GM12878 (cell line): ENCODE data around the gene PHF20. TPM values are rescaled to one million over a fixed set of nuclear protein-coding genes. Genes with fewer than 3 reads are reported as not detected.
A peak's percentile ranks its signal among the peaks of the same experiment; 100 is the strongest.

Experiments used
- CBFB ChIP-seq: IDR thresholded peaks from 2 replicates; pipeline ENCODE4 v1.6.1; 2016; ENCODE audit warnings: antibody characterized with exemption, low read depth
- CREM ChIP-seq: IDR thresholded peaks from 2 replicates; pipeline ENCODE4 v1.6.1; 2014; ENCODE audit warnings: antibody characterized with exemption, low read depth
- CUX1 ChIP-seq: IDR thresholded peaks from 2 replicates; pipeline ENCODE4 v1.6.1; 2012; ENCODE audit warnings: improper control_type of control experiment, low read depth, low read length; ENCODE audit not compliant: insufficient replicate concordance
- DPF2 ChIP-seq: fragments of 450-650 bp; IDR thresholded peaks from 2 replicates; pipeline ENCODE4 v1.6.1; 2017; ENCODE audit warnings: mild to moderate bottlenecking
- ETV6 ChIP-seq, 2 experiments: fragments of 450-650 bp in 1 of 2; IDR thresholded peaks in 1 of 2; conservative IDR thresholded peaks in 1 of 2; 2 replicates each; pipeline ENCODE4 v1.6.1; 2014; ENCODE audit warnings: antibody characterized with exemption in 1 of 2, borderline replicate concordance in 1 of 2, low read depth in 1 of 2, mild to moderate bottlenecking in 1 of 2, moderate library complexity in 1 of 2
- IKZF1 ChIP-seq: fragments of 450-650 bp; conservative IDR thresholded peaks from 2 replicates; pipeline ENCODE4 v1.6.1; 2017; ENCODE audit warnings: antibody characterized with exemption, mild to moderate bottlenecking
- IRF4 ChIP-seq: IDR thresholded peaks from 2 replicates; pipeline ENCODE4 v1.6.1; 2011; ENCODE audit warnings: low read depth, low read length
- JUND ChIP-seq: IDR thresholded peaks from 2 replicates; pipeline ENCODE4 v1.6.1; 2012; ENCODE audit warnings: low read depth, mild to moderate bottlenecking, low read length, improper control_type of control experiment, moderate library complexity
- MLLT1 ChIP-seq: fragments of 450-650 bp; IDR thresholded peaks from 2 replicates; pipeline ENCODE4 v1.6.1; 2016; ENCODE audit warnings: mild to moderate bottlenecking
- NFIC ChIP-seq: IDR thresholded peaks from 2 replicates; pipeline ENCODE4 v1.6.1; 2012; ENCODE audit warnings: low read depth, mild to moderate bottlenecking, inconsistent platforms, low read length, moderate library complexity
- PAX5 ChIP-seq: IDR thresholded peaks from 2 replicates; pipeline ENCODE4 v1.6.1; 2011; ENCODE audit warnings: low read depth, low read length, borderline replicate concordance
- RUNX3 ChIP-seq: IDR thresholded peaks from 2 replicates; pipeline ENCODE4 v1.6.1; 2012; ENCODE audit warnings: low read length, inconsistent platforms
- SREBF1 ChIP-seq: IDR thresholded peaks from 2 replicates; pipeline ENCODE4 v1.6.1; 2012; ENCODE audit warnings: mild to moderate bottlenecking, low read length
- STAT3 ChIP-seq: IDR thresholded peaks from 2 replicates; pipeline ENCODE4 v1.6.1; 2011; ENCODE audit warnings: low read depth, low read length, improper control_type of control experiment
- ZNF217 ChIP-seq: fragments of 450-650 bp; IDR thresholded peaks from 2 replicates; pipeline ENCODE4 v1.6.1; 2017; ENCODE audit warnings: antibody characterized with exemption, mild to moderate bottlenecking
- polyA plus RNA-seq, 11 experiments: library from polyadenylated mRNA; depleted of rRNA in 4 of 11; unstranded in 6 of 11; stranded (reverse) in 5 of 11; fragments of >200 nt; fragmentation: Nextera tagmentation in 4 of 11; fragmentation: Illumina TruSeq in 1 of 11; extraction: Ambion mirVana in 4 of 11; extraction: Trizol in 1 of 11; gene quantifications; 1 replicate in 1 of 11; 2 replicates in 10 of 11; pipeline versions ENCODE4 v1.2.1 to v1.2.3, GENCODE V29; 2011 to 2016; ENCODE audit warnings: inconsistent platforms in 2 of 11, missing spikeins in 2 of 11, low read depth in 1 of 11
- total RNA-seq, 4 experiments: library from RNA; depleted of rRNA in 3 of 4; stranded (reverse); fragments of >200 nt in 3 of 4; fragmentation: Illumina TruSeq in 1 of 4; extraction: Trizol in 1 of 4; gene quantifications; 2 replicates each; pipeline versions ENCODE4 v1.2.1 to v1.2.3, GENCODE V29; 2013 to 2021
- TF ChIP-seq, protein P1 (sequence below): fragments of 450-650 bp; IDR thresholded peaks from 2 replicates; pipeline ENCODE4 v1.6.1; 2017; ENCODE audit warnings: mild to moderate bottlenecking, moderate library complexity
- TF ChIP-seq, protein P2 (sequence below): IDR thresholded peaks from 2 replicates; pipeline ENCODE4 v1.6.1; 2012; ENCODE audit warnings: mild to moderate bottlenecking, low read depth, low read length

Gene PHF20
- total and polyA plus RNA-seq, 10 of the 15 experiments (the other 5 are each of a cell fraction or from before 2014, with no cell fraction given): 31.6 to 91.2 (median 46.8) TPM

- TF ChIP-seq, protein P1, sequence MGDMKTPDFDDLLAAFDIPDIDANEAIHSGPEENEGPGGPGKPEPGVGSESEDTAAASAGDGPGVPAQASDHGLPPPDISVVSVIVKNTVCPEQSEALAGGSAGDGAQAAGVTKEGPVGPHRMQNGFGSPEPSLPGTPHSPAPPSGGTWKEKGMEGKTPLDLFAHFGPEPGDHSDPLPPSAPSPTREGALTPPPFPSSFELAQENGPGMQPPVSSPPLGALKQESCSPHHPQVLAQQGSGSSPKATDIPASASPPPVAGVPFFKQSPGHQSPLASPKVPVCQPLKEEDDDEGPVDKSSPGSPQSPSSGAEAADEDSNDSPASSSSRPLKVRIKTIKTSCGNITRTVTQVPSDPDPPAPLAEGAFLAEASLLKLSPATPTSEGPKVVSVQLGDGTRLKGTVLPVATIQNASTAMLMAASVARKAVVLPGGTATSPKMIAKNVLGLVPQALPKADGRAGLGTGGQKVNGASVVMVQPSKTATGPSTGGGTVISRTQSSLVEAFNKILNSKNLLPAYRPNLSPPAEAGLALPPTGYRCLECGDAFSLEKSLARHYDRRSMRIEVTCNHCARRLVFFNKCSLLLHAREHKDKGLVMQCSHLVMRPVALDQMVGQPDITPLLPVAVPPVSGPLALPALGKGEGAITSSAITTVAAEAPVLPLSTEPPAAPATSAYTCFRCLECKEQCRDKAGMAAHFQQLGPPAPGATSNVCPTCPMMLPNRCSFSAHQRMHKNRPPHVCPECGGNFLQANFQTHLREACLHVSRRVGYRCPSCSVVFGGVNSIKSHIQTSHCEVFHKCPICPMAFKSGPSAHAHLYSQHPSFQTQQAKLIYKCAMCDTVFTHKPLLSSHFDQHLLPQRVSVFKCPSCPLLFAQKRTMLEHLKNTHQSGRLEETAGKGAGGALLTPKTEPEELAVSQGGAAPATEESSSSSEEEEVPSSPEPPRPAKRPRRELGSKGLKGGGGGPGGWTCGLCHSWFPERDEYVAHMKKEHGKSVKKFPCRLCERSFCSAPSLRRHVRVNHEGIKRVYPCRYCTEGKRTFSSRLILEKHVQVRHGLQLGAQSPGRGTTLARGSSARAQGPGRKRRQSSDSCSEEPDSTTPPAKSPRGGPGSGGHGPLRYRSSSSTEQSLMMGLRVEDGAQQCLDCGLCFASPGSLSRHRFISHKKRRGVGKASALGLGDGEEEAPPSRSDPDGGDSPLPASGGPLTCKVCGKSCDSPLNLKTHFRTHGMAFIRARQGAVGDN: no peak
- 0 out of 2 replicates have a peak, but pooled peaks have one; percentile 42 for TF ChIP-seq CREM
- peak; percentile 25 for TF ChIP-seq CUX1
- TF ChIP-seq PAX5: peak; percentile 70; the same call in 1 of the 2 replicates
- TF ChIP-seq IRF4: peak; percentile 92
- peak; percentile 87 for TF ChIP-seq DPF2
- peak; percentile 58 for TF ChIP-seq IKZF1
- TF ChIP-seq ETV6 (conservative IDR thresholded peaks at IDR 0.05 in 1 of 2, IDR thresholded peaks at IDR 0.05 in 1 of 2; ENCODE audit: borderline replicate concordance in 1 of 2, low read depth in 1 of 2): no peak
- peak; percentile 72; the same call in 1 of the 2 replicates for TF ChIP-seq NFIC
- TF ChIP-seq RUNX3: peak; percentile 96
- TF ChIP-seq STAT3: no peak
- TF ChIP-seq ZNF217: 0 out of 2 replicates have a peak, but pooled peaks have one; percentile 58
- no peak for TF ChIP-seq SREBF1
- no peak for TF ChIP-seq MLLT1
- peak; percentile 57; the same call in 1 of the 2 replicates for TF ChIP-seq CBFB
- TF ChIP-seq, protein P2, sequence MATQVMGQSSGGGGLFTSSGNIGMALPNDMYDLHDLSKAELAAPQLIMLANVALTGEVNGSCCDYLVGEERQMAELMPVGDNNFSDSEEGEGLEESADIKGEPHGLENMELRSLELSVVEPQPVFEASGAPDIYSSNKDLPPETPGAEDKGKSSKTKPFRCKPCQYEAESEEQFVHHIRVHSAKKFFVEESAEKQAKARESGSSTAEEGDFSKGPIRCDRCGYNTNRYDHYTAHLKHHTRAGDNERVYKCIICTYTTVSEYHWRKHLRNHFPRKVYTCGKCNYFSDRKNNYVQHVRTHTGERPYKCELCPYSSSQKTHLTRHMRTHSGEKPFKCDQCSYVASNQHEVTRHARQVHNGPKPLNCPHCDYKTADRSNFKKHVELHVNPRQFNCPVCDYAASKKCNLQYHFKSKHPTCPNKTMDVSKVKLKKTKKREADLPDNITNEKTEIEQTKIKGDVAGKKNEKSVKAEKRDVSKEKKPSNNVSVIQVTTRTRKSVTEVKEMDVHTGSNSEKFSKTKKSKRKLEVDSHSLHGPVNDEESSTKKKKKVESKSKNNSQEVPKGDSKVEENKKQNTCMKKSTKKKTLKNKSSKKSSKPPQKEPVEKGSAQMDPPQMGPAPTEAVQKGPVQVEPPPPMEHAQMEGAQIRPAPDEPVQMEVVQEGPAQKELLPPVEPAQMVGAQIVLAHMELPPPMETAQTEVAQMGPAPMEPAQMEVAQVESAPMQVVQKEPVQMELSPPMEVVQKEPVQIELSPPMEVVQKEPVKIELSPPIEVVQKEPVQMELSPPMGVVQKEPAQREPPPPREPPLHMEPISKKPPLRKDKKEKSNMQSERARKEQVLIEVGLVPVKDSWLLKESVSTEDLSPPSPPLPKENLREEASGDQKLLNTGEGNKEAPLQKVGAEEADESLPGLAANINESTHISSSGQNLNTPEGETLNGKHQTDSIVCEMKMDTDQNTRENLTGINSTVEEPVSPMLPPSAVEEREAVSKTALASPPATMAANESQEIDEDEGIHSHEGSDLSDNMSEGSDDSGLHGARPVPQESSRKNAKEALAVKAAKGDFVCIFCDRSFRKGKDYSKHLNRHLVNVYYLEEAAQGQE: no peak
- TF ChIP-seq JUND: peak; percentile 71; the same call in 1 of the 2 replicates
Measured at GRCh38 chr20:35893942-35894341, 122.1 kb downstream of the PHF20 start (continued).
